H9 (cell line): Measurements from ENCODE around the gene CDK9. TPM values are rescaled to one million over a fixed set of nuclear protein-coding genes. Genes with fewer than 3 reads are reported as not detected.

Experiments used
- DNase-seq: peaks from one replicate; pipeline ENCODE4 v3.0.0-alpha.2; 2017
- H2AFZ ChIP-seq: one replicate; pipeline ENCODE4 v1.6.1; 2013; ENCODE audit warnings: mild to moderate bottlenecking, low read length, control low read depth, moderate library complexity
- H2AK5ac ChIP-seq: 2 replicates; pipeline ENCODE4 v1.6.1; 2013; ENCODE audit warnings: low read length, control low read depth, mixed read lengths; ENCODE audit not compliant: insufficient read length
- H2BK120ac ChIP-seq: one replicate; pipeline ENCODE4 v1.6.1; 2013; ENCODE audit warnings: low read depth, mild to moderate bottlenecking, low read length, control low read depth, inconsistent platforms; ENCODE audit not compliant: poor library complexity, severe bottlenecking
- H2BK12ac ChIP-seq: 2 replicates; pipeline ENCODE4 v1.6.1; 2013; ENCODE audit warnings: low read length, control low read depth, mixed read lengths, low read depth; ENCODE audit not compliant: insufficient read length
- H2BK15ac ChIP-seq: 2 replicates; pipeline ENCODE4 v1.6.1; 2013; ENCODE audit warnings: low read depth, low read length, control low read depth
- H2BK20ac ChIP-seq: one replicate; pipeline ENCODE4 v1.6.1; 2013; ENCODE audit warnings: low read depth, mild to moderate bottlenecking, low read length, control low read depth, inconsistent platforms; ENCODE audit not compliant: poor library complexity, severe bottlenecking
- H2BK5ac ChIP-seq: 2 replicates; pipeline ENCODE4 v1.6.1; 2013; ENCODE audit warnings: low read length, control low read depth, mixed read lengths; ENCODE audit not compliant: insufficient read length
- H3K14ac ChIP-seq: 2 replicates; pipeline ENCODE4 v1.6.1; 2013; ENCODE audit warnings: low read length, control low read depth; ENCODE audit not compliant: insufficient read depth
- H3K18ac ChIP-seq: 2 replicates; pipeline ENCODE4 v1.6.1; 2013; ENCODE audit warnings: low read depth, mild to moderate bottlenecking, mixed read lengths, low read length, control low read depth; ENCODE audit not compliant: insufficient read length
- H3K23ac ChIP-seq: 2 replicates; pipeline ENCODE4 v1.6.1; 2013; ENCODE audit warnings: low read length, control low read depth, mixed read lengths, low read depth; ENCODE audit not compliant: insufficient read length
- H3K23me2 ChIP-seq: 2 replicates; pipeline ENCODE4 v1.6.1; 2013; ENCODE audit warnings: low read depth, mild to moderate bottlenecking, mixed read lengths, low read length, control low read depth; ENCODE audit not compliant: insufficient read length, poor library complexity, severe bottlenecking
- H3K27ac ChIP-seq: 2 replicates; pipeline ENCODE4 v1.5.1; 2013; ENCODE audit warnings: low read length, control low read depth, mixed read lengths, low read depth; ENCODE audit not compliant: insufficient read length
- H3K27me3 ChIP-seq: 2 replicates; pipeline ENCODE4 v1.6.1; 2013; ENCODE audit warnings: low read length, control low read depth, inconsistent platforms; ENCODE audit not compliant: insufficient read depth
- H3K4ac ChIP-seq: 2 replicates; pipeline ENCODE4 v1.6.1; 2013; ENCODE audit warnings: low read depth, mild to moderate bottlenecking, control low read depth, inconsistent platforms, low read length, moderate library complexity
- H3K4me1 ChIP-seq: 2 replicates; pipeline ENCODE4 v1.6.1; 2013; ENCODE audit warnings: low read length, control low read depth, inconsistent platforms; ENCODE audit not compliant: insufficient read depth
- H3K4me2 ChIP-seq: 2 replicates; pipeline ENCODE4 v1.6.1; 2013; ENCODE audit warnings: low read length, control low read depth, mixed read lengths; ENCODE audit not compliant: insufficient read length, insufficient read depth
- H3K56ac ChIP-seq: 2 replicates; pipeline ENCODE4 v1.6.1; 2013; ENCODE audit warnings: low read depth, mild to moderate bottlenecking, mixed read lengths, low read length, control low read depth; ENCODE audit not compliant: insufficient read length
- H3K79me1 ChIP-seq: 2 replicates; pipeline ENCODE4 v1.6.1; 2013; ENCODE audit warnings: low read depth, mild to moderate bottlenecking, moderate library complexity, low read length, control low read depth, inconsistent platforms; ENCODE audit not compliant: insufficient read depth, poor library complexity, severe bottlenecking
- H3K79me2 ChIP-seq: 2 replicates; pipeline ENCODE4 v1.6.1; 2013; ENCODE audit warnings: low read length, control low read depth, inconsistent platforms; ENCODE audit not compliant: insufficient read depth
- H3K9ac ChIP-seq: 2 replicates; pipeline ENCODE4 v1.6.1; 2013; ENCODE audit warnings: low read length, control low read depth, mixed read lengths; ENCODE audit not compliant: insufficient read length; ENCODE audit errors: extremely low read depth
- H3K9me3 ChIP-seq: one replicate; pipeline ENCODE4 v1.6.1; 2013; ENCODE audit warnings: low read depth, low read length, inconsistent platforms; ENCODE audit not compliant: control insufficient read depth
- H3T11ph ChIP-seq: one replicate; pipeline ENCODE4 v1.6.1; 2013; ENCODE audit warnings: mild to moderate bottlenecking, low read length, control low read depth, inconsistent platforms
- H4K20me1 ChIP-seq: one replicate; pipeline ENCODE4 v1.6.1; 2013; ENCODE audit not compliant: control insufficient read depth, insufficient read length, insufficient read depth
- H4K5ac ChIP-seq: 2 replicates; pipeline ENCODE4 v1.6.1; 2013; ENCODE audit warnings: low read depth, mild to moderate bottlenecking, mixed read lengths, low read length, control low read depth; ENCODE audit not compliant: insufficient read length
- H4K8ac ChIP-seq: replicated peaks from 2 replicates; pipeline ENCODE4 v1.6.1; 2013; ENCODE audit warnings: low read length, control low read depth, mixed read lengths, low read depth; ENCODE audit not compliant: insufficient read length
- H4K91ac ChIP-seq: 2 replicates; pipeline ENCODE4 v1.6.1; 2013; ENCODE audit warnings: low read depth, mild to moderate bottlenecking, moderate library complexity, mixed read lengths, low read length, control low read depth; ENCODE audit not compliant: insufficient read length
- H3K27ac Mint-ChIP-seq, 3 experiments: 2 replicates in 2 of 3; 3 replicates in 1 of 3; pipeline ENCODE4 v1.8.0; 2020 to 2021; ENCODE audit warnings: mixed read lengths in 3 of 3, mild to moderate bottlenecking in 1 of 3, moderate library complexity in 1 of 3
- H3K27me3 Mint-ChIP-seq: 2 replicates; pipeline ENCODE4 v1.8.0; 2021; ENCODE audit warnings: low read depth, mild to moderate bottlenecking, moderate library complexity, mixed read lengths
- H3K36me3 Mint-ChIP-seq, 3 experiments: 2 replicates in 2 of 3; 3 replicates in 1 of 3; pipeline ENCODE4 v1.8.0; 2020 to 2021; ENCODE audit warnings: low read depth in 3 of 3, mixed read lengths in 3 of 3; ENCODE audit not compliant: insufficient read depth in 1 of 3
- H3K4me1 Mint-ChIP-seq, 2 experiments: 2 replicates each; pipeline ENCODE4 v1.8.0; 2020; ENCODE audit warnings: mixed read lengths in 2 of 2
- H3K4me3 Mint-ChIP-seq, 2 experiments: 2 replicates in 1 of 2; 3 replicates in 1 of 2; pipeline ENCODE4 v1.8.0; 2020 to 2021; ENCODE audit warnings: mild to moderate bottlenecking in 2 of 2, mixed read lengths in 2 of 2, moderate library complexity in 1 of 2
- H3K9me3 Mint-ChIP-seq, 2 experiments: 2 replicates in 1 of 2; 3 replicates in 1 of 2; pipeline ENCODE4 v1.8.0; 2020; ENCODE audit warnings: mild to moderate bottlenecking in 2 of 2, mixed read lengths in 2 of 2, moderate library complexity in 1 of 2
- WGBS: extraction: QIAGEN DNeasy Blood & Tissue Kit; methylation state at CpG from one replicate; pipeline ENCODE4 v1.1.7; 2013; ENCODE audit warnings: missing lambda C conversion rate, low lambda C conversion rate, mixed read lengths; ENCODE audit not compliant: insufficient read length; ENCODE audit errors: extremely low coverage; 5-methylcytosine and 5-hydroxymethylcytosine counted together
- total RNA-seq: library from RNA; stranded (reverse); gene quantifications from 2 replicates; pipeline ENCODE4 v1.2.1, GENCODE V29; 2021
- TF ChIP-seq, protein P1 (sequence below): fragments of 200-600 bp; sonication (generic); conservative IDR thresholded peaks from 3 replicates; pipeline ENCODE4 v1.8.0; 2021; ENCODE audit warnings: antibody characterized with exemption, mild to moderate bottlenecking

The CDK9 gene
- total RNA-seq, 1 experiment from 2014 or later, result 85.7 TPM

DNA sequence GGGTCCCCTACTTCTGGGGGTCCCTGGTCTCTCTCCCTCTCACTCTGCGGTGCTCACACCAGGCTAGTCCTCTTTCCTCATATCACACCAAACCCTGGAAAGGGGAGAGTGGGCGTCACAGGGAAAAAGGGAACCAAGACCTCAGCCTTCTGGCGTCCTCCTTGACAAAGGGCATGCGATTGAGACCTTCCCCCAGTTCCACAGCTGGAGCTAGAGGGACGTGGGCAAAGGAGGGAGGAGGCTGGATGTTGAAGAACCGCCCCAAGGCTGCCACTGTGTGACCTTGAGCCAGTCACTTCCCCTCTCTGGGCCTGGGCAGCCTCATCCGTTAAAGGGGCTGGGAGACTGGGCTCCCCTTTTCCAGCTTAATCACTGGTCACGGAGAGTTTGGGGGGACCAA is 32.2 kb upstream of the CDK9 start:
- no peak overlapping the region for H3K23ac ChIP-seq
- H3T11ph ChIP-seq, result no peak overlapping the region
- H3K27ac ChIP-seq, result no peak overlapping the region
- H2BK5ac ChIP-seq, result no peak overlapping the region
- no peak overlapping the region for H3K4ac ChIP-seq
- TF ChIP-seq, protein P1, sequence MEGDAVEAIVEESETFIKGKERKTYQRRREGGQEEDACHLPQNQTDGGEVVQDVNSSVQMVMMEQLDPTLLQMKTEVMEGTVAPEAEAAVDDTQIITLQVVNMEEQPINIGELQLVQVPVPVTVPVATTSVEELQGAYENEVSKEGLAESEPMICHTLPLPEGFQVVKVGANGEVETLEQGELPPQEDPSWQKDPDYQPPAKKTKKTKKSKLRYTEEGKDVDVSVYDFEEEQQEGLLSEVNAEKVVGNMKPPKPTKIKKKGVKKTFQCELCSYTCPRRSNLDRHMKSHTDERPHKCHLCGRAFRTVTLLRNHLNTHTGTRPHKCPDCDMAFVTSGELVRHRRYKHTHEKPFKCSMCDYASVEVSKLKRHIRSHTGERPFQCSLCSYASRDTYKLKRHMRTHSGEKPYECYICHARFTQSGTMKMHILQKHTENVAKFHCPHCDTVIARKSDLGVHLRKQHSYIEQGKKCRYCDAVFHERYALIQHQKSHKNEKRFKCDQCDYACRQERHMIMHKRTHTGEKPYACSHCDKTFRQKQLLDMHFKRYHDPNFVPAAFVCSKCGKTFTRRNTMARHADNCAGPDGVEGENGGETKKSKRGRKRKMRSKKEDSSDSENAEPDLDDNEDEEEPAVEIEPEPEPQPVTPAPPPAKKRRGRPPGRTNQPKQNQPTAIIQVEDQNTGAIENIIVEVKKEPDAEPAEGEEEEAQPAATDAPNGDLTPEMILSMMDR, result no peak
- H3K56ac ChIP-seq, result no peak overlapping the region
- no peak overlapping the region for H2BK120ac ChIP-seq
- H3K9me3 ChIP-seq, result no peaks in the 10 kb centered on the region
- no peak overlapping the region for H2BK12ac ChIP-seq
- no peaks in the 10 kb centered on the region for H3K9me3 Mint-ChIP-seq
- no peaks in the 10 kb centered on the region for H3K79me2 ChIP-seq
- no peak overlapping the region for H3K9ac ChIP-seq
- no peak overlapping the region for H4K5ac ChIP-seq
- no peaks in the 10 kb centered on the region; the same call in 1 of the 2 replicates for H3K27me3 ChIP-seq
- no peak overlapping the region for H2BK20ac ChIP-seq
- H3K36me3 Mint-ChIP-seq, result peaks cover 0 to 12% (median 0%) of the 10 kb centered on the region in 3 experiments; a peak in 2 of 7 replicates
- no peak for DNase-seq
- no peak overlapping the region for H4K91ac ChIP-seq
- H3K27ac Mint-ChIP-seq, result no peak overlapping the region
- H2AFZ ChIP-seq, result no peak overlapping the region
- H4K20me1 ChIP-seq, result no peaks in the 10 kb centered on the region
- no peak overlapping the region for H3K18ac ChIP-seq
- no peak overlapping the region for H2AK5ac ChIP-seq
- H3K23me2 ChIP-seq, result peaks cover 6% of the 10 kb centered on the region
- H3K14ac ChIP-seq, result no peak overlapping the region
- H2BK15ac ChIP-seq, result no peak overlapping the region
- H3K4me2 ChIP-seq, result no peak overlapping the region
- H3K79me1 ChIP-seq, result no peaks in the 10 kb centered on the region
- H4K8ac ChIP-seq, result no peak overlapping the region
- peaks cover 3 to 6% of the 10 kb centered on the region in 2 experiments; a peak in 2 of 4 replicates for H3K4me1 Mint-ChIP-seq
- no CpG with 5 or more reads among the region's 8 CpGs for WGBS
- peaks cover 50% of the 10 kb centered on the region for H3K27me3 Mint-ChIP-seq
- no peak overlapping the region; a peak in 1 of 5 replicates for H3K4me3 Mint-ChIP-seq
- H3K4me1 ChIP-seq, result peaks cover 3% of the 10 kb centered on the region; the same call in 1 of the 2 replicates
